Activated CD4-positive, alpha-beta T cell treated with anti-CD3 and anti-CD28 coated beads, Interleukin-2, amount 10 ng/mL, durations not matched to agents 24 days and 14 days (primary cell): ENCODE data around the gene GABARAP. TPM values are rescaled to one million over a fixed set of nuclear protein-coding genes. Genes with fewer than 3 reads are reported as not detected.

Experiments used
- DNase-seq: peaks from one replicate; pipeline ENCODE4 v3.0.0; 2022
- H3K27ac Mint-ChIP-seq: one replicate; pipeline ENCODE4 v1.8.0; 2022; ENCODE audit warnings: mild to moderate bottlenecking, mixed read lengths
- H3K27me3 Mint-ChIP-seq: one replicate; pipeline ENCODE4 v1.8.0; 2022; ENCODE audit warnings: mixed read lengths
- H3K36me3 Mint-ChIP-seq: one replicate; pipeline ENCODE4 v1.8.0; 2022; ENCODE audit warnings: low read depth, mild to moderate bottlenecking, mixed read lengths
- H3K4me1 Mint-ChIP-seq: one replicate; pipeline ENCODE4 v1.8.0; 2021; ENCODE audit warnings: mixed read lengths
- H3K4me3 Mint-ChIP-seq: one replicate; pipeline ENCODE4 v1.8.0; 2022; ENCODE audit warnings: mild to moderate bottlenecking, moderate library complexity, mixed read lengths
- H3K9me3 Mint-ChIP-seq: one replicate; pipeline ENCODE4 v1.8.0; 2021; ENCODE audit warnings: mixed read lengths
- intact Hi-C: fragments of 100-400 bp; cut with micrococcal nuclease; formaldehyde crosslinking; loops from one replicate; pipeline ENCODE4 v1.15.1; 2023
- total RNA-seq: library from RNA; stranded (reverse); gene quantifications from 2 replicates; pipeline ENCODE4 v1.2.3, GENCODE V29; 2022

The GABARAP gene
- total RNA-seq, 1 donor from 2014 or later: 124 TPM

GRCh38 chr17:7279448-7279847, 37.2 kb upstream of the GABARAP start:
- Mint-ChIP-seq H3K4me3 (no peak overlapping the region), H3K27ac (no peak overlapping the region), H3K36me3 (no peaks in the 10 kb centered on the region), H3K4me1 (peaks cover 10% of the 10 kb centered on the region), H3K9me3 (no peaks in the 10 kb centered on the region), H3K27me3 (peaks cover 32% of the 10 kb centered on the region)
- no peak for DNase-seq
- intact Hi-C loops: no loop called here

GRCh38 chr17:7266784-7267183, 24.5 kb upstream of the GABARAP start:
- no peak for DNase-seq
- H3K4me1 Mint-ChIP-seq: peaks cover 18% of the 10 kb centered on the region

GRCh38 chr17:7263801-7264078, 21.5 kb upstream of the GABARAP start:
- no peak for DNase-seq
- intact Hi-C loops: loop anchor here (2.0 kb wide), 1 partner anchor 17 kb away; the partner anchor contains the start of gene SLC2A4
- H3K4me1 Mint-ChIP-seq: peaks cover 22% of the 10 kb centered on the region
- no peaks in the 10 kb centered on the region for H3K9me3 Mint-ChIP-seq
- H3K4me3 Mint-ChIP-seq: peak overlapping the region; percentile 79
- peaks cover 15% of the 10 kb centered on the region for H3K36me3 Mint-ChIP-seq
- peaks cover 32% of the 10 kb centered on the region for H3K27me3 Mint-ChIP-seq
- H3K27ac Mint-ChIP-seq: peak overlapping the region; percentile 63

More at GRCh38 chr17:7266784-7267183, 24.5 kb upstream of the GABARAP start:
- H3K4me3 Mint-ChIP-seq: no peak overlapping the region
- intact Hi-C loops: no loop called here
- H3K27ac Mint-ChIP-seq: no peak overlapping the region
- H3K36me3 Mint-ChIP-seq: peaks cover 3% of the 10 kb centered on the region
- no peaks in the 10 kb centered on the region for H3K9me3 Mint-ChIP-seq
- H3K27me3 Mint-ChIP-seq: peaks cover 38% of the 10 kb centered on the region

- Mint-ChIP-seq H3K4me1 (peaks cover 22% of the 10 kb centered on the region), H3K27ac (peak overlapping the region; percentile 63), H3K4me3 (peak overlapping the region; percentile 79), H3K9me3 (no peaks in the 10 kb centered on the region), H3K27me3 (peaks cover 30% of the 10 kb centered on the region), H3K36me3 (peaks cover 18% of the 10 kb centered on the region)
- intact Hi-C loops: loop anchor here (2.0 kb wide), 1 partner anchor 18 kb away; the partner anchor contains the start of gene SLC2A4
- DNase-seq: peak; percentile 70
Measured at GRCh38 chr17:7262935-7263800, 20.9 kb upstream of the GABARAP start.

- peaks cover 22% of the 10 kb centered on the region for H3K4me1 Mint-ChIP-seq
- intact Hi-C loops: loop anchor here (2.0 kb wide), 1 partner anchor 18 kb away; the partner anchor contains the start of gene SLC2A4
- H3K36me3 Mint-ChIP-seq: peaks cover 19% of the 10 kb centered on the region
- DNase-seq: no peak
- peak within 1 kb of the TSS; percentile 79 for H3K4me3 Mint-ChIP-seq
- peak within 1 kb of the TSS; percentile 63 for H3K27ac Mint-ChIP-seq
- H3K9me3 Mint-ChIP-seq: no peaks in the 10 kb centered on the region
- peaks cover 29% of the 10 kb centered on the region for H3K27me3 Mint-ChIP-seq
Measured at GRCh38 chr17:7262192-7262934, 20.1 kb upstream of the GABARAP start, which contains the start of gene CLDN7. TSS of gene CLDN7 (minus strand) at chr17:7262478. CDS start at chr17:7262043, 435 bp downstream.

GRCh38 chr17:7261379-7262191, 19.3 kb upstream of the GABARAP start:
- H3K27me3 Mint-ChIP-seq: peaks cover 26% of the 10 kb centered on the region
- intact Hi-C loops: loop anchor here (2.0 kb wide), 1 partner anchor 19 kb away; the partner anchor contains the start of gene SLC2A4
- H3K36me3 Mint-ChIP-seq: peaks cover 26% of the 10 kb centered on the region
- H3K27ac Mint-ChIP-seq: peak overlapping the region; percentile 46
- DNase-seq: peak; percentile 71
- H3K4me3 Mint-ChIP-seq: peak overlapping the region; percentile 69
- peaks cover 22% of the 10 kb centered on the region for H3K4me1 Mint-ChIP-seq
- no peaks in the 10 kb centered on the region for H3K9me3 Mint-ChIP-seq

- Mint-ChIP-seq H3K9me3 (no peaks in the 10 kb centered on the region), H3K27ac (no peak overlapping the region), H3K4me3 (peak overlapping the region; percentile 49), H3K36me3 (peaks cover 32% of the 10 kb centered on the region), H3K27me3 (peaks cover 26% of the 10 kb centered on the region), H3K4me1 (peaks cover 22% of the 10 kb centered on the region)
- peak; percentile 80 for DNase-seq
- intact Hi-C loops: no loop called here
Measured at GRCh38 chr17:7260651-7261378, 18.6 kb upstream of the GABARAP start.

- Mint-ChIP-seq H3K27me3 (peaks cover 26% of the 10 kb centered on the region), H3K4me1 (peaks cover 22% of the 10 kb centered on the region), H3K27ac (no peak overlapping the region), H3K36me3 (peaks cover 34% of the 10 kb centered on the region), H3K4me3 (no peak overlapping the region), H3K9me3 (no peaks in the 10 kb centered on the region)
- no peak for DNase-seq
- intact Hi-C loops: no loop called here
Measured at GRCh38 chr17:7260151-7260550, 17.9 kb upstream of the GABARAP start.

GRCh38 chr17:7259555-7259889, 17.3 kb upstream of the GABARAP start:
- peaks cover 40% of the 10 kb centered on the region for H3K36me3 Mint-ChIP-seq
- intact Hi-C loops: no loop called here
- H3K27me3 Mint-ChIP-seq: peaks cover 24% of the 10 kb centered on the region
- peaks cover 25% of the 10 kb centered on the region for H3K4me1 Mint-ChIP-seq
- no peak for DNase-seq
- peak overlapping the region; percentile 12 for H3K4me3 Mint-ChIP-seq
- no peaks in the 10 kb centered on the region for H3K9me3 Mint-ChIP-seq
- no peak overlapping the region for H3K27ac Mint-ChIP-seq

GRCh38 chr17:7258731-7259554, 16.7 kb upstream of the GABARAP start:
- peaks cover 25% of the 10 kb centered on the region for H3K4me1 Mint-ChIP-seq
- peak overlapping the region; percentile 12 for H3K4me3 Mint-ChIP-seq
- H3K36me3 Mint-ChIP-seq: peaks cover 42% of the 10 kb centered on the region
- H3K27ac Mint-ChIP-seq: no peak overlapping the region
- H3K9me3 Mint-ChIP-seq: no peaks in the 10 kb centered on the region
- intact Hi-C loops: no loop called here
- DNase-seq: no peak
- H3K27me3 Mint-ChIP-seq: peaks cover 19% of the 10 kb centered on the region

GRCh38 chr17:7256766-7257456, 14.7 kb upstream of the GABARAP start:
- intact Hi-C loops: no loop called here
- Mint-ChIP-seq H3K9me3 (no peaks in the 10 kb centered on the region), H3K27ac (peak overlapping the region; percentile 53), H3K36me3 (peaks cover 51% of the 10 kb centered on the region), H3K4me1 (peaks cover 25% of the 10 kb centered on the region), H3K27me3 (peaks cover 3% of the 10 kb centered on the region), H3K4me3 (no peak overlapping the region)
- DNase-seq: no peak

GRCh38 chr17:7254511-7254910, 12.3 kb upstream of the GABARAP start:
- Mint-ChIP-seq H3K27ac (peak overlapping the region; percentile 59), H3K36me3 (peaks cover 52% of the 10 kb centered on the region), H3K4me1 (peaks cover 35% of the 10 kb centered on the region), H3K9me3 (no peaks in the 10 kb centered on the region), H3K27me3 (no peaks in the 10 kb centered on the region), H3K4me3 (no peak overlapping the region)
- no peak for DNase-seq
- intact Hi-C loops: loop anchor here (5.0 kb wide), 2 partner anchors 308 to 433 kb away; partner anchors contain the start of genes SENP3, TP53 and WRAP53
